SK-N-DZ (cell line): ENCODE data around the gene GLIS1.

Experiments used
- DNase-seq: peaks from one replicate; pipeline ENCODE4 v3.0.0-alpha.2; 2015; ENCODE audit warnings: low spot score

Gene GLIS1

GRCh38 chr1:53511323-53511932 is 227.5 kb downstream of the GLIS1 start:
- DNase-seq = no peak

- no peak for DNase-seq
These were observed 228.7 kb downstream of the GLIS1 start for GRCh38 chr1:53510215-53510614.

- no peak for DNase-seq
These were observed 229.2 kb downstream of the GLIS1 start for GRCh38 chr1:53509775-53510174.

GRCh38 chr1:53508991-53509666 is 229.8 kb downstream of the GLIS1 start:
- no peak for DNase-seq

- DNase-seq = no peak
These were observed 230.6 kb downstream of the GLIS1 start for GRCh38 chr1:53508056-53508990.

- DNase-seq = no peak
These were observed 231.7 kb downstream of the GLIS1 start for GRCh38 chr1:53507116-53507820.

- no peak for DNase-seq
These were observed 232.5 kb downstream of the GLIS1 start for GRCh38 chr1:53506355-53507050.

GRCh38 chr1:53505891-53506290 is 233.1 kb downstream of the GLIS1 start:
- DNase-seq = no peak

- no peak for DNase-seq
These were observed 233.6 kb downstream of the GLIS1 start for GRCh38 chr1:53505401-53505800.

- no peak for DNase-seq
These were observed 234.1 kb downstream of the GLIS1 start for GRCh38 chr1:53504901-53505300.

- no peak for DNase-seq
These were observed 235.3 kb downstream of the GLIS1 start for GRCh38 chr1:53503433-53504217.

- DNase-seq = no peak
These were observed 236.1 kb downstream of the GLIS1 start for GRCh38 chr1:53502641-53503432.

- no peak for DNase-seq
These were observed 237.6 kb downstream of the GLIS1 start for GRCh38 chr1:53501065-53502005.

- DNase-seq = no peak
These were observed 238.5 kb downstream of the GLIS1 start for GRCh38 chr1:53500204-53501064.

GRCh38 chr1:53499257-53500203 is 239.4 kb downstream of the GLIS1 start:
- no peak for DNase-seq

- DNase-seq = no peak
These were observed 240.3 kb downstream of the GLIS1 start for GRCh38 chr1:53498555-53499131.
